Activated CD4-positive, alpha-beta memory T cell treated with anti-CD3 and anti-CD28 coated beads, Interleukin-2, amount 10 ng/mL, durations not matched to agents 7 days and 5 days (primary cell): ENCODE data around the gene DNAH12. TPM values are rescaled to one million over a fixed set of nuclear protein-coding genes. Genes with fewer than 3 reads are reported as not detected.
A peak's percentile ranks its signal among the peaks of the same experiment; 100 is the strongest.
"Not testable (repeated sequence)": the region's sequence is repeated elsewhere in the genome, so short reads cannot be mapped to it uniquely, and the experiment has no call there.

Source experiments
- CTCF ChIA-PET: fragments of 350-600 bp; sonication (Branson Sonifier 250); formaldehyde crosslinking; loops from one replicate; lab custom pipeline; 2021; ENCODE audit warnings: antibody characterized with exemption, inconsistent platforms; lab: Charles Lee
- POLR2A ChIA-PET: fragments of 350-600 bp; sonication (Branson Sonifier 250); formaldehyde crosslinking; loops from one replicate; lab custom pipeline; 2021; ENCODE audit warnings: antibody characterized with exemption; lab: Charles Lee
- DNase-seq: peaks from one replicate; pipeline ENCODE4 v3.0.0-alpha.2; 2020
- H3K27ac Mint-ChIP-seq: one replicate; pipeline ENCODE4 v1.8.0; 2021; ENCODE audit warnings: mild to moderate bottlenecking, mixed read lengths
- H3K27me3 Mint-ChIP-seq: one replicate; pipeline ENCODE4 v1.8.0; 2021; ENCODE audit warnings: mixed read lengths
- H3K36me3 Mint-ChIP-seq: one replicate; pipeline ENCODE4 v1.8.0; 2021; ENCODE audit warnings: low read depth, mixed read lengths
- H3K4me1 Mint-ChIP-seq: one replicate; pipeline ENCODE4 v1.8.0; 2021; ENCODE audit warnings: mixed read lengths
- H3K4me3 Mint-ChIP-seq: one replicate; pipeline ENCODE4 v1.8.0; 2021; ENCODE audit warnings: mild to moderate bottlenecking, mixed read lengths
- H3K9me3 Mint-ChIP-seq: one replicate; pipeline ENCODE4 v1.8.0; 2021; ENCODE audit warnings: mixed read lengths
- total RNA-seq, 2 experiments: library from RNA; stranded (reverse); gene quantifications; one replicate each; pipeline ENCODE4 v1.2.3, GENCODE V29; 2021

DNAH12 gene
- total RNA-seq, 2 experiments from 2014 or later = 0.03 to 0.05 TPM

DNA sequence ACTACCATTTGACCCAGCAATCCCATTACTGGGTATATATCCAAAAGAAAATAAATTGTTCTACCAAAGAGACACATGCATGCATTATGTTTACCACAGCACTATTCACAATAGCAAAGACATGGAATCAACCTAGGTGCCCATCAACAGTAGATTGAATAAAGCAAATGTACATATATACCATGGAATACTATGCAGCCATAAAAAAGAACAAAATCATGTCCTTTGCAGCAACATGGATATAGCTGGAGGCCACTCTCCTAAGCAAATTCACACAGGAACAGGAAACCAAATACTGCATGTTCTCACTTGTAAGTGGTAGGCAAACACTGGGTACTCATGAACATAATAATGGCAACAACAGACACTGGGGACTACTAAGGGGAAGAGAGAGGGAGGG, 104.0 kb downstream of the DNAH12 start:
- H3K36me3 Mint-ChIP-seq, CTCF ChIA-PET, DNase-seq, H3K9me3 Mint-ChIP-seq, POLR2A ChIA-PET, H3K4me3 Mint-ChIP-seq, H3K4me1 Mint-ChIP-seq, H3K27ac Mint-ChIP-seq: not testable (repeated sequence)
- peaks cover 21% of the 10 kb centered on the region for H3K27me3 Mint-ChIP-seq

DNA sequence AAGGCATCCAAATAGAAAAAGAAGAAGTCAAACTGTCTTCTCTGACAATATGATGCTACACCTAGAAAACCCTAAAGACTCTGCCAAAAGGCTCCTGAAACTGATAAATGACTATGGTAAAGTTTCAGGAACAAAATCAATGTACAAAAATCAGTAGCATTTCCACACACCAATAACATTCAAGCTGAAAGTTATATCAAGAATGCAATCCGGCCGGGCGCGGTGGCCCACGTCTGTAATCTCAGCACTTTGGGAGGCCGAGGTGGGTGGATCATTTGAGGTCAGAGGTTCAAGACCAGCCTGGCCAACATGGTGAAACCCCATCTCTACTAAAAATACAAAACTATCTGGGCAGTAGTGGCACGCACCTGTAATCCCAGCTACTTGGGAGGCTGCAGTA, 105.7 kb downstream of the DNAH12 start:
- CTCF ChIA-PET = interaction anchor here (0.7 kb wide), 1 partner anchor 370 kb away, joined by 3 read pairs; no protein-coding TSS in a partner anchor
- H3K9me3 Mint-ChIP-seq, H3K36me3 Mint-ChIP-seq, H3K4me1 Mint-ChIP-seq, DNase-seq, POLR2A ChIA-PET, H3K4me3 Mint-ChIP-seq, H3K27ac Mint-ChIP-seq: not testable (repeated sequence)
- H3K27me3 Mint-ChIP-seq = peaks cover 21% of the 10 kb centered on the region

DNA sequence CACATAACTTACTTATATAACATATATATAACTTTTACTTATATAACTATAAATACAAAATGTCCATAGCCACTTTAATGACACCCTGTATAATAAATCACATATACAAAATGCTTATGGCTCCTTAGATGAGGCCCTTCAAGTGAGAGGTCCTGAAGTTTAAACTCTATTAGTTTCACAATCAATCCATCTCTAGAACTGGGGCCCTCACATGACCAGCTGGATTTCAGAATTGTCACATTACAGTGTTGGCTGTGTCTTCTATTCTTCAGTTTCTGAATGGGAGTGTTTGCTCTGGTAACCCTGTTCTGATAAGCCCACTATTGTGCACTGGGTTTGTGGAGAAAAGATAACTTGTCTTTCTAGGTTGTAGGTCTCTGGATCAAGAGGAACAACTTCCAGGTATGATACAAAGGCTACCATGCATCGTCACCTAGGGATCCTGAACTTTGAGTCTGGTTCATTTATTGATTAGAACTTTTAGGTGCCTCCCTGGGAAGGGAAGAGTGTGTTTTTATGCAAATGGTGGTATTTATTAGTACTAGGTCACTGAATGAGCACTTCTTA, 107.9 kb downstream of the DNAH12 start:
- H3K27me3 Mint-ChIP-seq = peaks cover 28% of the 10 kb centered on the region
- H3K36me3 Mint-ChIP-seq = no peaks in the 10 kb centered on the region
- no peak overlapping the region for H3K4me3 Mint-ChIP-seq
- POLR2A ChIA-PET = no interaction called here
- H3K9me3 Mint-ChIP-seq = peaks cover 2% of the 10 kb centered on the region
- H3K4me1 Mint-ChIP-seq = no peaks in the 10 kb centered on the region
- DNase-seq = no peak
- CTCF ChIA-PET = no interaction called here
- H3K27ac Mint-ChIP-seq = no peak overlapping the region

DNA sequence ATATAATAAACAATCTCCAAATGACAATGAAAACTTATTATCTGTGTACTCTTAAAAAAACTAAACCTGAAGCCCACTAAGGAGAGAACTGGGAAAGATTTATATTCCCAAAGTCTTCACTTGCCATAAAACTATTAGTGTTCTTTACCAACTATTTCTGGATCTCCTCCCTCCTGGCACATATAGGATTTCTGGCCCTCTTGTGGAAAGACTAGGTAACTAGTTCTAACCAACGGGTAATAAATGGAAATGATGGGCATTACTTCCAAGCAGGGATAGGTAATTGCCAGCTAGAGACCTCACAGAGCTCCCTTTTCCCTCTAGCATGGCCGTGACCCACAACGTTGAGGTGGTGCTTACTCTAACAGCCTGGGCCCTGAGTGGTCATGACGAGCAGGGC, 110.1 kb downstream of the DNAH12 start:
- ChIA-PET CTCF (no interaction called here), POLR2A (no interaction called here)
- Mint-ChIP-seq H3K27me3 (peaks cover 19% of the 10 kb centered on the region), H3K27ac (no peak overlapping the region), H3K4me3 (no peak overlapping the region), H3K9me3 (no peaks in the 10 kb centered on the region), H3K36me3 (no peaks in the 10 kb centered on the region), H3K4me1 (no peaks in the 10 kb centered on the region)
- DNase-seq = no peak

DNA sequence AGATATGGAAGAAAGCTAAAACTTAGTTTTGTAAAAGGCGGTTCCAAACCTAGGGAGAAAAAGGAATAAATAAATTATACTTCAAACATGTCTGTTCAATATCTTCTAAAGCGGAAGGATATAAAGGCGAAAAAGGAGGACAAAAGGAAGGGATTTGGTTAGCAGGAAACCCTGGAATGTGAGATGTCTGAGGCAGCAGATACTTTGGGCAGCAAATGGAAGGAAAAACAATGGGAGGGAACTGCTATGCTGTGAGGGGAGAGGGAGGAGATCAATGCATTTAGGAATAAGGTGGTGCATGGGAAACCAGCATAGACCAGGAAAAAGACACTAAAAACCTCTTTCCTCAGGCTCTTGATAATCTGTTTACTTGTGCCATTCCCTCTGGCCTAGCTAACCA, 120.8 kb downstream of the DNAH12 start:
- Mint-ChIP-seq H3K4me3 (no peak overlapping the region), H3K4me1 (no peaks in the 10 kb centered on the region), H3K9me3 (no peaks in the 10 kb centered on the region), H3K27ac (no peak overlapping the region), H3K27me3 (peaks cover 14% of the 10 kb centered on the region), H3K36me3 (no peaks in the 10 kb centered on the region)
- POLR2A ChIA-PET = no interaction called here
- CTCF ChIA-PET = no interaction called here
- DNase-seq = no peak

DNA sequence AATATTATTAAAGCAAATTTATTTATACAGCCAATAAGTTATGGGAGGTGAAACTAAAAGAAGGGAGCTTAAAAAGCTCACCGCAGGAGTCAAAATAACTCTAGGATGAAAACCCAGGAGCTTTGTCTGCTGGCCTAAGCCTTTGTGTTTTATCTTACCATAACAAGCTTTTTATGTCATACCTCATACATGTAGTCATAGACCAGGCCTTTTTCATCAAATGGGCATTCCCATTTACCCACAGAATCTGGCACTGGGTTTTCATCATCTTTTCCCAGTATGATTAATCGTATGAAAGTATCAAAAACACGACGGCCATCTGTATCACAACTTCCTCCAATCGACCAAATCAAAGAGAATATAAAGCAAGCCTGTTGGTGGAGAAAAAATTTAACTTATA, 122.8 kb downstream of the DNAH12 start:
- Mint-ChIP-seq H3K4me1 (no peaks in the 10 kb centered on the region), H3K36me3 (no peaks in the 10 kb centered on the region), H3K4me3 (no peak overlapping the region), H3K27ac (no peak overlapping the region), H3K27me3 (peaks cover 14% of the 10 kb centered on the region), H3K9me3 (no peaks in the 10 kb centered on the region)
- ChIA-PET POLR2A (no interaction called here), CTCF (no interaction called here)
- no peak for DNase-seq

DNA sequence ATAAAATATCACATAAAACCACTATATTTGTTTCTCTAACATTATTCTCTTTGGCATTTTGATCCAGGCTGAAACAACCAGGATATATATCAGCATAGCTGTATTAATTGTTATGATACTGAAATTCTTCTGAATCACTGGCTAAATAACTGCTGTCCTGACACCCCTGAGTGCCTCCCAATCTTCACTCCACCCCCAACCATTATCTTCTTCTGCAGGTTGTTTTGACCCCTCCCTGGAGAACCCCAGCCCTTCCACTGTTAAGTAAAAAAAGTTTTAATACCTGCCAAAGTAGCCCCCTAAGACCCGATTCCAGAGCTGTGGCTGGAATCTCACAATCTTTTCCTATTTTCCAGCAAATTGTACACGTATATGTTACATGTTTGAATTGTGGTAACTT, 124.1 kb downstream of the DNAH12 start:
- ChIA-PET POLR2A (no interaction called here), CTCF (no interaction called here)
- Mint-ChIP-seq H3K36me3 (no peaks in the 10 kb centered on the region), H3K27ac (no peak overlapping the region), H3K4me1 (no peaks in the 10 kb centered on the region), H3K4me3 (no peak overlapping the region), H3K9me3 (no peaks in the 10 kb centered on the region), H3K27me3 (peaks cover 11% of the 10 kb centered on the region)
- DNase-seq = no peak

DNA sequence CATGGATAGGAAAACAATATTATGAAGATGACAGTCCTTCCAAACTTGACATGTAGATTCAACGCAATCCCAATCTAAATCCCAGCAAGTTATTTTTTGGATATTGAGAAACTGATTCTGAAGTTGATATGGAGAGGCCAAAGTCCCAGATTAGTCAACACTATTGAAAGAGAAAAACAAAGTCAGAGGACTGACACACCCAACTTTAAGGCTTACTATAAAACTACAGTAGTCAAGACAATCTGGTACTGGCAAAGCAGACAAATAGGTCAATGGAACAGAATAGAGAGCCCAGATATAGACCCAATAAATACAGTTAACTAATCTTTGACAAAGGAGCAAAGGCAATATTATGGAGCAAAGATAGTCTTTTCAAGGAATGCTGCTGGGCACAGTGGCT, 132.4 kb downstream of the DNAH12 start:
- DNase-seq = no peak
- no peak overlapping the region for H3K4me3 Mint-ChIP-seq
- no peaks in the 10 kb centered on the region for H3K4me1 Mint-ChIP-seq
- H3K9me3 Mint-ChIP-seq = peaks cover 2% of the 10 kb centered on the region
- H3K36me3 Mint-ChIP-seq = no peaks in the 10 kb centered on the region
- ChIA-PET POLR2A (no interaction called here), CTCF (no interaction called here)
- no peak overlapping the region for H3K27ac Mint-ChIP-seq
- peaks cover 21% of the 10 kb centered on the region for H3K27me3 Mint-ChIP-seq

DNA sequence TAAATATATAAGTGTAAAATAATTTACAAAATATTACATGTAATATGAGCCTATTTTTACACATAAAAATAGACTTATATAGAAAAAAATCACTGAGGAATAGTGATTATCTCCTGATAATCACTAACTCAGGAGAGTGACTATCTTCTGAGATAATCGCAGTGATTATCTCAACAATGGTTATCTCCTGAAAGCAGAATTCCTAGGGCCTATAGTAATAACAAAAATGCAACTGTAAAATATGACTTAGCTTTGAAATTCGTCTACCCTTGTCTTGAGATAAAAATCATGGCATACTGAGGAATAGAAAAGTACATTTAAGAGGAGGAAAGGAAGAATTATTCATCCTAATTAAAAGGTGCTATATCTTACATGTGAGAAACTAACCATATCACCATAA, 134.7 kb downstream of the DNAH12 start:
- no peak for DNase-seq
- Mint-ChIP-seq H3K9me3 (peaks cover 2% of the 10 kb centered on the region), H3K27ac (no peak overlapping the region), H3K27me3 (peaks cover 18% of the 10 kb centered on the region), H3K4me1 (no peaks in the 10 kb centered on the region), H3K36me3 (no peaks in the 10 kb centered on the region), H3K4me3 (no peak overlapping the region)
- ChIA-PET CTCF (no interaction called here), POLR2A (no interaction called here)

DNA sequence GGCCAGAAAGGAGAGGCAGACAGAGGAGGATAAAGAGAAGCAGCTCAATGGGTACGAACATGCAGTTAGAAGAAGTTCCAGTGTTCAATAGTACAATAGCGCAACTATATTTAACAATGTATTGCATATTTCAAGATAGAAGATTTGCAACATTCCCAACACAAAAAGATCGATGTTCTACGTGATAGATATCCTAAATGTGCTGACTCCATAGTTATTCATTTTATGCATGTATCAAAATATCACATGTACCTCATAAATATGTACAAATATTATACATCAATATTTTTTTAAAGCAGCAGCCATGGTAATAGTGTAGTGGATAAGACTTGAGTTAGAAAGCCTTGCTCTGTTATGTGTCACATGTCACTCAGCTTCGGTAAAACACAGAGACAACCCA, 141.5 kb downstream of the DNAH12 start:
- POLR2A ChIA-PET = no interaction called here
- H3K4me3 Mint-ChIP-seq = no peak overlapping the region
- H3K4me1 Mint-ChIP-seq = peaks cover 5% of the 10 kb centered on the region
- CTCF ChIA-PET = no interaction called here
- peaks cover 17% of the 10 kb centered on the region for H3K27me3 Mint-ChIP-seq
- DNase-seq = no peak
- H3K9me3 Mint-ChIP-seq = no peaks in the 10 kb centered on the region
- no peaks in the 10 kb centered on the region for H3K36me3 Mint-ChIP-seq
- H3K27ac Mint-ChIP-seq = no peak overlapping the region

DNA sequence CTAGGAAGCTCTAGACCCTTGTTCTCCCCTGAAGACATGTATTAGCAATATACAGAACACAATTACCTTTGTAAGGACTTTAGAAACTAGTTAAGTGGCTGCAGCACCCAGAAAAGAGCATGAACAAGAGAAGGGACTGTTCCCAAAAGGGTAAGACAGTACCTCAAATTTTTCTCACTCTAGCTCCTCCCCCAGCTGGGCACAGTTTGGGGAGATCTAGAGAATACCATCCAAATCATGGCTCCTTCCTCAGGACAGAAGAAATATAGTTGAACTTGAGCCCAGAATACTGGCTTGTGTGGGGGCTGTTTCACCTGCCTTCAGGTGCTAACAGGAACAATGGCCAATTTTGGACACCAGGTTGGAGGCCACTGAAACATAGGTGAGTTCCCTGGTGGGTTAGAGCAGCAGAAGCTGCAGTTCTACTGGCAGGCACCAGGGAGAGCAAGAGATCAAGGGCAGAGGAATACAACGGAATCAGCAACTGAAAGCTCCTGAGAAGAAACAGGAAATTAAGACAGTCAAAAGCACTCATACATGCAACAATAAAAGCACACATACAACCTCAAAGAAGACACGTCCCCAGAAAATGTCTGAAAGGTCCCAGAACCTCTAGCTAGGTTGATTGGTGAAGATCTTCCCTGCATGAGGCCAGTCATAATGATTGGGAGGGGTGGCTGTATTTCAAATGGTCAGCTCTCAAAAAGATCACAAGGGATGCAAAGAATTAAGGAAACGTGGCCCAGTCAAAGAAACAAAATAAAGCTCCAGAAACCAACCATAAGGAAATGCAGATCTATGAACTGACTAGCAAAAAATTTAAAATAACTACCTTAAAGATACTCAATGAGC, 146.7 kb downstream of the DNAH12 start:
- ChIA-PET CTCF (interaction anchor here (0.5 to 2.2 kb wide), 38 partner anchors 14 to 780 kb away, joined by 3 to 18 read pairs (median 4); partner anchors contain the start of genes PDE12 and SLMAP), POLR2A (interaction anchor here (1.0 to 1.4 kb wide), 4 partner anchors 158 to 296 kb away, joined by 3 to 9 read pairs (median 6); partner anchors contain the start of genes APPL1, DENND6A and PDE12)
- H3K9me3 Mint-ChIP-seq = no peaks in the 10 kb centered on the region
- peaks cover 11% of the 10 kb centered on the region for H3K4me1 Mint-ChIP-seq
- no peaks in the 10 kb centered on the region for H3K36me3 Mint-ChIP-seq
- no peak overlapping the region for H3K27ac Mint-ChIP-seq
- peak; percentile 67 for DNase-seq
- peaks cover 18% of the 10 kb centered on the region for H3K27me3 Mint-ChIP-seq
- H3K4me3 Mint-ChIP-seq = no peak overlapping the region

DNA sequence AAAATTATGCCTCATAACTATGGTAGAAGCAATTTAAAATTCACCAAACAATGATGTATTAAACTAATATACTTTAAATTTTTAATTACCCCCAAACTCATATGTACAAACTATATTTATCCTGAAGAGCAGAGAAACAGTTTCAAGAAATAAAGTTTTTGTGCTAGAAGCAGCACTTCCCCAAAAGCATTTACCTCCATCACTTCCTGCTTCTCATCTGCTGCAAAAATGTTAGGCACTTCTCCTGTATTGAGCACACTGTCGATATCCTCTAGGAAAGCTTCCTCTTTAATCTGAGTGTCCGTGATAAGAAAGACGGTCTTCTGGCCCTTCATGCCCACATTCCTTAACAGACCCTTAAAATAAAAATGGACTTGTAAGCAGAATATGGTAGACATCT, 150.2 kb downstream of the DNAH12 start:
- Mint-ChIP-seq H3K36me3 (no peaks in the 10 kb centered on the region), H3K27ac (no peak overlapping the region), H3K9me3 (no peaks in the 10 kb centered on the region), H3K4me1 (peaks cover 11% of the 10 kb centered on the region), H3K27me3 (peaks cover 5% of the 10 kb centered on the region), H3K4me3 (no peak overlapping the region)
- POLR2A ChIA-PET = no interaction called here
- DNase-seq = no peak
- CTCF ChIA-PET = no interaction called here

DNA sequence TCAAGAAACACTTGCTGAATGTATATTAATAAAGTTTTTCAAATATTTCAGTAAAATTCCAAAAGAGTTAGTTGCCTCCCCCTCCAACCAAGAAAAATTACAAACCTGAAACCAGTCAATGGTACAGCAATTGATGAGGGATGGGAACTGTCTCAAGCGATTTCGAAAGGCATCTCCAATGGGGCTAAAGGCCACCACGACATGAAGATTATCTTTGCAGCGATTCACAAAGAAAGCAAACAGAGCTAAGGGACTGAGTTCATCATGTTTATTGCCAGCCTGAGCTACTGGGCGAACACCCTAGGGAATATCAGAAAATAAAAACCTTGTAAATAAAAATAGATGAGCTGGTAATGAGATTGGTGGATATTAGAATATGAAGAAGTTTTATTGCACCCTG, 152.4 kb downstream of the DNAH12 start:
- Mint-ChIP-seq H3K27me3 (peaks cover 2% of the 10 kb centered on the region), H3K4me3 (no peak overlapping the region), H3K4me1 (no peaks in the 10 kb centered on the region), H3K9me3 (no peaks in the 10 kb centered on the region), H3K27ac (no peak overlapping the region), H3K36me3 (no peaks in the 10 kb centered on the region)
- no peak for DNase-seq
- ChIA-PET CTCF (no interaction called here), POLR2A (no interaction called here)

DNA sequence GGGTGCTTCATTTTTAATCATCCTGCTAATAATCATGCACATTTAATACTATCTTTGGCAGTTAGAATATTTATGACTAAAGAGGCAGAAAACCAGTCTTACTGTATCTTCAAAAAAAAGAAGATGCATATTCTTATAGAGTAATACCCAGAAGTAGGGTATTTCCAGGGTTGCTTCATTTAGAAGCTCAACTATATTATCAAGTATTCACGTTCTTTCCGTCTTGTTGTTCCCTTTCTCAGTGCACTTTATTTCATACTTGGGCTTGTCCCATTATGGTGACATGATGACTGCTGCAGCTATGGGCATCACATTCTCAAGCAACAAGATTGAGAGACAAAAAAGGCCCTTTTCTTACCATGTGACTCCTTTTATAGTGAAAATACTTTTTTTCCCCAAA, 154.9 kb downstream of the DNAH12 start:
- CTCF ChIA-PET = no interaction called here
- H3K4me3 Mint-ChIP-seq = no peak overlapping the region
- POLR2A ChIA-PET = no interaction called here

More for the DNA sequence above, 154.9 kb downstream of the DNAH12 start:
- Mint-ChIP-seq H3K27me3 (peaks cover 2% of the 10 kb centered on the region), H3K36me3 (no peaks in the 10 kb centered on the region), H3K4me1 (no peaks in the 10 kb centered on the region), H3K9me3 (no peaks in the 10 kb centered on the region), H3K27ac (no peak overlapping the region)
- DNase-seq = no peak
